ENCODE results near the gene FBRS.

FBRS gene

GRCh38 chr16:30644334-30644830, 13.8 kb upstream of the FBRS start:
- DNase-seq (ENCODE audit: low read depth): no peak

- DNase-seq (ENCODE audit: low read depth): no peak
Observed at GRCh38 chr16:30645727-30646126, 12.5 kb upstream of the FBRS start.

GRCh38 chr16:30647274-30647571, 11.0 kb upstream of the FBRS start:
- DNase-seq (ENCODE audit: low read depth): no peak

GRCh38 chr16:30649725-30650368, 8.4 kb upstream of the FBRS start:
- no peak for DNase-seq (ENCODE audit: low read depth)

- DNase-seq (ENCODE audit: low read depth): peak; percentile 100
Observed at GRCh38 chr16:30650369-30651123, 7.7 kb upstream of the FBRS start, which contains the start of gene PRR14. PRR14 (plus strand) TSS chr16:30650960; CDS start chr16:30651646, 686 bp downstream.

- peak; percentile 50 for DNase-seq (ENCODE audit: low read depth)
Observed at GRCh38 chr16:30651124-30652004, 6.9 kb upstream of the FBRS start.

- DNase-seq (ENCODE audit: low read depth): no peak
Observed at GRCh38 chr16:30652005-30652296, 6.3 kb upstream of the FBRS start.

- no peak for DNase-seq (ENCODE audit: low read depth)
Observed at GRCh38 chr16:30652718-30653117, 5.5 kb upstream of the FBRS start.

GRCh38 chr16:30654856-30655255, 3.4 kb upstream of the FBRS start:
- DNase-seq (ENCODE audit: low read depth): no peak

- DNase-seq (ENCODE audit: low read depth): no peak
Observed at GRCh38 chr16:30655815-30656347, 2.4 kb upstream of the FBRS start.

- no peak for DNase-seq (ENCODE audit: low read depth)
Observed at GRCh38 chr16:30656388-30656787, 1.8 kb upstream of the FBRS start.

- DNase-seq (ENCODE audit: low read depth): no peak
Observed at GRCh38 chr16:30656974-30657865, 1.0 kb upstream of the FBRS start.

GRCh38 chr16:30658731-30659506, 688 bp downstream of the FBRS start:
- DNase-seq (ENCODE audit: low read depth): peak; percentile 96

GRCh38 chr16:30659507-30660423, 1.5 kb downstream of the FBRS start:
- DNase-seq (ENCODE audit: low read depth): no peak

GRCh38 chr16:30660424-30661261, 2.4 kb downstream of the FBRS start:
- DNase-seq (ENCODE audit: low read depth): no peak

- DNase-seq (ENCODE audit: low read depth): no peak
Observed at GRCh38 chr16:30662449-30662848, 4.2 kb downstream of the FBRS start.

- DNase-seq (ENCODE audit: low read depth): no peak
Observed at GRCh38 chr16:30663038-30663437, 4.8 kb downstream of the FBRS start.

GRCh38 chr16:30663820-30664219, 5.6 kb downstream of the FBRS start:
- DNase-seq (ENCODE audit: low read depth): no peak

- DNase-seq (ENCODE audit: low read depth): no peak
Observed at GRCh38 chr16:30664616-30665109, 6.4 kb downstream of the FBRS start.

Measured in fibroblast of the conjunctiva (primary cell).